ENCODE data around the gene AHNAK2. TPM values are rescaled to one million over a fixed set of nuclear protein-coding genes. Genes with fewer than 3 reads are reported as not detected.
A peak's percentile ranks its signal among the peaks of the same experiment; 100 is the strongest.

AHNAK2 gene
- total and polyA plus RNA-seq, 2 of the 13 experiments (the other 11 are each of a cell fraction or from before 2014, with no cell fraction given), result 0.11 to 0.18 TPM

- BruUV-seq (replicated peaks), result no TSS peak
- no peak for ATAC-seq
Measured at GRCh38 chr14:105013150-105013785, 35.1 kb upstream of the AHNAK2 start.

GRCh38 chr14:105012171-105012985 is 34.2 kb upstream of the AHNAK2 start:
- H3K9ac ChIP-seq (ENCODE audit: insufficient read depth, low read depth, low read length), result no peak overlapping the region
- POLR2A ChIA-PET, result no interaction called here
- H3K4me2 ChIP-seq (ENCODE audit: low read depth, low read length), result no peak overlapping the region
- FAIRE-seq (no peak), DNase-seq (ENCODE audit: low spot score) (no peak), ATAC-seq (peak; percentile 22; the same call in 2 of the 3 replicates)
- no TSS peak for BruUV-seq (replicated peaks)
- CTCF ChIA-PET (ENCODE audit: low intra/inter-chr PET ratio, low total read pairs), result interaction anchor here (2.4 kb wide), 1 partner anchor 33 kb away, joined by 16 read pairs; no protein-coding TSS in a partner anchor
- H3K27ac ChIP-seq (ENCODE audit: extremely low read length, insufficient read depth, low read length), result no peak overlapping the region
- H3K4me3 ChIP-seq (replicated peaks in 1 of 3; ENCODE audit: insufficient read depth in 1 of 3, low read depth in 2 of 3, low read length in 3 of 3), result no peak overlapping the region
- in situ Hi-C loops (cut with HindIII; ENCODE audit: extremely low pct_ligation_motif_present, low pct_unique_long_range_greater_than_20kb) (no loop called here), intact Hi-C loops (cut with micrococcal nuclease; ENCODE audit: unreplicated experiment) (no loop called here)
- no peak overlapping the region for H2AFZ ChIP-seq (ENCODE audit: low read length)
- H3K79me2 ChIP-seq (ENCODE audit: insufficient read depth, low read length), result peaks cover 59% of the 10 kb centered on the region
- H4K20me1 ChIP-seq (ENCODE audit: insufficient read depth, low read length), result peaks cover 28% of the 10 kb centered on the region
- no peaks in the 10 kb centered on the region for H3K9me3 ChIP-seq (ENCODE audit: low read length)
- peaks cover 37% of the 10 kb centered on the region for H3K4me1 ChIP-seq (ENCODE audit: insufficient read depth, low read length)
- no peaks in the 10 kb centered on the region for H3K27me3 ChIP-seq (ENCODE audit: control insufficient read depth in 1 of 2, insufficient read depth in 2 of 2, low read length in 2 of 2)
- 95% methylated on average over 18 of the region's 23 CpGs for WGBS (ENCODE audit: low lambda C conversion rate)
- H3K36me3 ChIP-seq (replicated peaks in 1 of 2; ENCODE audit: control insufficient read depth in 1 of 2, insufficient read depth in 2 of 2, low read length in 2 of 2), result peaks cover 15 to 33% of the 10 kb centered on the region in 2 experiments; a peak in 4 of 5 replicates
- TF ChIP-seq GRHL1 (CRISPR knock-in tag; conservative IDR thresholded peaks at IDR 0.05), result no peak
- TF ChIP-seq SIX1 (CRISPR knock-in tag; IDR thresholded peaks at IDR 0.05; ENCODE audit: borderline replicate concordance), result no peak
- no peak for TF ChIP-seq ZNF558 (CRISPR knock-in tag; IDR thresholded peaks at IDR 0.05; ENCODE audit: borderline replicate concordance)
- TF ChIP-seq ZNF768 (CRISPR knock-in tag; IDR thresholded peaks at IDR 0.05), result no peak
- TF ChIP-seq ATF4 (CRISPR knock-in tag; IDR thresholded peaks at IDR 0.05), result no peak
- TF ChIP-seq MIXL1 (CRISPR knock-in tag; IDR thresholded peaks at IDR 0.05), result no peak
- TF ChIP-seq ZC3H4 (CRISPR knock-in tag; IDR thresholded peaks at IDR 0.05; ENCODE audit: borderline replicate concordance), result no peak
- TF ChIP-seq SP140L (CRISPR knock-in tag; IDR thresholded peaks at IDR 0.05; ENCODE audit: borderline replicate concordance), result no peak
- no peak for TF ChIP-seq SP4 (CRISPR knock-in tag; IDR thresholded peaks at IDR 0.05)
- TF ChIP-seq ZNF761 (CRISPR knock-in tag; conservative IDR thresholded peaks at IDR 0.05), result no peak
- no peak for TF ChIP-seq EZH2 (conservative IDR thresholded peaks at IDR 0.05; ENCODE audit: low read depth, low read length)
- no peak for TF ChIP-seq KDM3A (CRISPR knock-in tag; IDR thresholded peaks at IDR 0.05; ENCODE audit: low read depth)
- TF ChIP-seq TFAP4 (IDR thresholded peaks at IDR 0.05; ENCODE audit: borderline replicate concordance, low read depth), result no peak

More at GRCh38 chr14:105013150-105013785, 35.1 kb upstream of the AHNAK2 start:
- ChIA-PET POLR2A (no interaction called here), CTCF (ENCODE audit: low intra/inter-chr PET ratio, low total read pairs) (interaction anchor here (2.4 kb wide), 1 partner anchor 32 kb away, joined by 16 read pairs; no protein-coding TSS in a partner anchor)
- Histone ChIP-seq H3K27me3 (ENCODE audit: control insufficient read depth in 1 of 2, insufficient read depth in 2 of 2, low read length in 2 of 2) (no peaks in the 10 kb centered on the region), H2AFZ (ENCODE audit: low read length) (no peak overlapping the region), H4K20me1 (ENCODE audit: insufficient read depth, low read length) (peaks cover 29% of the 10 kb centered on the region), H3K9ac (ENCODE audit: insufficient read depth, low read depth, low read length) (no peak overlapping the region), H3K4me3 (replicated peaks in 1 of 3; ENCODE audit: insufficient read depth in 1 of 3, low read depth in 2 of 3, low read length in 3 of 3) (no peak overlapping the region), H3K9me3 (ENCODE audit: low read length) (no peaks in the 10 kb centered on the region), H3K79me2 (ENCODE audit: insufficient read depth, low read length) (peaks cover 67% of the 10 kb centered on the region), H3K4me2 (ENCODE audit: low read depth, low read length) (no peak overlapping the region), H3K36me3 (replicated peaks in 1 of 2; ENCODE audit: control insufficient read depth in 1 of 2, insufficient read depth in 2 of 2, low read length in 2 of 2) (peaks cover 15 to 33% of the 10 kb centered on the region in 2 experiments; a peak in 4 of 5 replicates), H3K4me1 (ENCODE audit: insufficient read depth, low read length) (peaks cover 46% of the 10 kb centered on the region), H3K27ac (ENCODE audit: extremely low read length, insufficient read depth, low read length) (no peak overlapping the region)
- 90% methylated on average over 7 of the region's 8 CpGs for WGBS (ENCODE audit: low lambda C conversion rate)
- in situ Hi-C loops (cut with HindIII; ENCODE audit: extremely low pct_ligation_motif_present, low pct_unique_long_range_greater_than_20kb), result no loop called here
- DNase-seq (ENCODE audit: low spot score), result no peak
- no peak for TF ChIP-seq CCDC6 (CRISPR knock-in tag; IDR thresholded peaks at IDR 0.05)
- FAIRE-seq, result no peak
- intact Hi-C loops (cut with micrococcal nuclease; ENCODE audit: unreplicated experiment), result no loop called here
